Astrocyte (in vitro differentiated cells and primary cell): Measurements from ENCODE around the gene ANKRD63. TPM values are rescaled to one million over a fixed set of nuclear protein-coding genes. Genes with fewer than 3 reads are reported as not detected.
A peak's percentile ranks its signal among the peaks of the same experiment; 100 is the strongest.

ENCODE experiments used
- DNase-seq: peaks from one replicate; pipeline ENCODE4 v3.0.0-alpha.2; 2010; ENCODE audit warnings: low read depth
- FAIRE-seq: peaks from 2 replicates; lab custom pipeline; 2011; peaks lifted over from hg19 to GRCh38; lab: Jason Lieb, UNC
- H2AFZ ChIP-seq: 2 replicates; pipeline ENCODE4 v1.6.0; 2012; ENCODE audit warnings: low read depth, low read length, inconsistent platforms
- H3K27ac ChIP-seq: 2 replicates; pipeline ENCODE4 v1.5.1; 2011; ENCODE audit warnings: low read depth, low read length, inconsistent platforms
- H3K27me3 ChIP-seq: 2 replicates; pipeline ENCODE4 v1.6.0; 2011; ENCODE audit warnings: low read length, inconsistent platforms; ENCODE audit not compliant: insufficient read depth
- H3K36me3 ChIP-seq: 2 replicates; pipeline ENCODE4 v1.5.1; 2011; ENCODE audit warnings: low read length, inconsistent platforms; ENCODE audit not compliant: insufficient read depth
- H3K4me1 ChIP-seq: 2 replicates; pipeline ENCODE4 v1.5.1; 2011; ENCODE audit warnings: low read length, inconsistent platforms; ENCODE audit not compliant: insufficient read depth
- H3K4me2 ChIP-seq: 2 replicates; pipeline ENCODE4 v1.6.0; 2012; ENCODE audit warnings: low read length, inconsistent platforms
- H3K4me3 ChIP-seq: 2 replicates; pipeline ENCODE4 v1.5.1; 2011; ENCODE audit warnings: low read depth, mild to moderate bottlenecking, low read length, inconsistent platforms; ENCODE audit not compliant: insufficient read depth
- H3K79me2 ChIP-seq: 2 replicates; pipeline ENCODE4 v1.6.0; 2012; ENCODE audit warnings: mild to moderate bottlenecking, low read length, inconsistent platforms; ENCODE audit not compliant: insufficient read depth
- H3K9ac ChIP-seq: 2 replicates; pipeline ENCODE4 v1.6.0; 2012; ENCODE audit warnings: mild to moderate bottlenecking, low read length, inconsistent platforms
- H3K9me3 ChIP-seq: 2 replicates; pipeline ENCODE4 v1.5.1; 2012; ENCODE audit warnings: low read depth, mild to moderate bottlenecking, low read length, inconsistent platforms; ENCODE audit not compliant: insufficient read depth
- H4K20me1 ChIP-seq: 2 replicates; pipeline ENCODE4 v1.6.0; 2012; ENCODE audit warnings: low read length, inconsistent platforms; ENCODE audit not compliant: insufficient read depth
- H3K27ac Mint-ChIP-seq: one replicate; pipeline ENCODE4 v1.8.0; 2021; ENCODE audit warnings: mild to moderate bottlenecking, mixed read lengths; ENCODE audit not compliant: unreplicated experiment
- H3K27me3 Mint-ChIP-seq: one replicate; pipeline ENCODE4 v1.8.0; 2021; ENCODE audit warnings: low read depth, mixed read lengths; ENCODE audit not compliant: unreplicated experiment
- H3K36me3 Mint-ChIP-seq: one replicate; pipeline ENCODE4 v1.8.0; 2021; ENCODE audit warnings: low read depth, mixed read lengths; ENCODE audit not compliant: unreplicated experiment
- H3K4me1 Mint-ChIP-seq: one replicate; pipeline ENCODE4 v1.8.0; 2021; ENCODE audit warnings: low read depth, mixed read lengths; ENCODE audit not compliant: unreplicated experiment
- H3K4me3 Mint-ChIP-seq: one replicate; pipeline ENCODE4 v1.8.0; 2021; ENCODE audit warnings: mild to moderate bottlenecking, moderate library complexity, mixed read lengths; ENCODE audit not compliant: unreplicated experiment
- H3K9me3 Mint-ChIP-seq: one replicate; pipeline ENCODE4 v1.8.0; 2021; ENCODE audit warnings: mild to moderate bottlenecking, mixed read lengths; ENCODE audit not compliant: unreplicated experiment
- CTCF ChIP-seq: IDR thresholded peaks from 2 replicates; pipeline ENCODE4 v1.5.1; 2011; ENCODE audit warnings: low read depth, mild to moderate bottlenecking, inconsistent platforms, low read length, moderate library complexity; ENCODE audit not compliant: insufficient read depth
- EZH2 ChIP-seq: IDR thresholded peaks from 2 replicates; pipeline ENCODE4 v1.6.1; 2012; ENCODE audit warnings: mild to moderate bottlenecking, low read length, inconsistent platforms; ENCODE audit not compliant: insufficient read depth
- total RNA-seq: library from RNA; stranded (reverse); gene quantifications from 2 replicates; pipeline ENCODE4 v1.2.1, GENCODE V29; 2021

ANKRD63 gene
- total RNA-seq, 1 donor from 2014 or later = not detected

DNA sequence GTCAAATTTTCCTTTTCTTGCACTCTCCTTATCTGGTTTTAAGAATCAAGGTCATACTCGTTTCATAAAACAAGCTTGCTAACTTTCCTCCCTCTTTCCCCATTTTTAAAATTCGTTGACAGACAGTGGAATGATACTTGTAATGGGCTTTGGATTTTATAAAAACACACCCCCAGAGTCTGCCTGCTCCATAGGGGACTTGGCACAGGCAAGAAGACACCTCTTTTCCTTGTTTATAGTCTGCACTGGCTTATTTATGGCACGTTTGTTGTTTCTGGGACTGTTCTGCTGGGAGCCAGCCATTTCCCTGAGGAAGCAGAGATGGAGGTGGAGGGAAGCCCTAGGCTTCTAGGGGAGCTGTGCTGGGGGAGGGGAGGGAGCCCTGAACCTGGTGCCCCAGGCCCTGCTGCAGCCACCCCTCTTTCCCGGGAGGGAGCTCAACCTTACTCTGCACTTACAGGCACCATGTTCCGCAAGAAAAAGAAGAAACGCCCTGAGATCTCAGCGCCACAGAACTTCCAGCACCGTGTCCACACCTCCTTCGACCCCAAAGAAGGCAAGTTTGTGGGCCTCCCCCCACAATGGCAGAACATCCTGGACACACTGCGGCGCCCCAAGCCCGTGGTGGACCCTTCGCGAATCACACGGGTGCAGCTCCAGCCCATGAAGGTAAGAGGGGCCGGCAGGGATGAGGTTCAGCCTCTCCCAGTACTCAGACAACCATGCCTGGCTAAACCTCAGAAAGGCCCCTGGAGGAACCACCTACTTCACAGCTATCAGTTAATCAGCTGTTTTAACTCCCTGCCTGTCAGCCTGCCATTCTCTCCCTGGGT is 18.3 kb downstream of the ANKRD63 start:
- Histone ChIP-seq H4K20me1 (no peaks in the 10 kb centered on the region), H2AFZ (no peak overlapping the region), H3K27me3 (no peaks in the 10 kb centered on the region), H3K4me2 (no peak overlapping the region), H3K27ac (no peak overlapping the region), H3K9me3 (no peaks in the 10 kb centered on the region), H3K36me3 (no peaks in the 10 kb centered on the region), H3K79me2 (no peaks in the 10 kb centered on the region), H3K4me1 (peaks cover 24% of the 10 kb centered on the region), H3K9ac (no peak overlapping the region), H3K4me3 (no peak overlapping the region)
- peaks cover 9% of the 10 kb centered on the region for H3K27me3 Mint-ChIP-seq
- FAIRE-seq (no peak), DNase-seq (no peak)
- no peaks in the 10 kb centered on the region for H3K9me3 Mint-ChIP-seq
- no peak overlapping the region for H3K27ac Mint-ChIP-seq
- no peak overlapping the region for H3K4me3 Mint-ChIP-seq
- H3K36me3 Mint-ChIP-seq = peaks cover 3% of the 10 kb centered on the region
- peaks cover 17% of the 10 kb centered on the region for H3K4me1 Mint-ChIP-seq
- no peak for TF ChIP-seq CTCF
- no peak for TF ChIP-seq EZH2

DNA sequence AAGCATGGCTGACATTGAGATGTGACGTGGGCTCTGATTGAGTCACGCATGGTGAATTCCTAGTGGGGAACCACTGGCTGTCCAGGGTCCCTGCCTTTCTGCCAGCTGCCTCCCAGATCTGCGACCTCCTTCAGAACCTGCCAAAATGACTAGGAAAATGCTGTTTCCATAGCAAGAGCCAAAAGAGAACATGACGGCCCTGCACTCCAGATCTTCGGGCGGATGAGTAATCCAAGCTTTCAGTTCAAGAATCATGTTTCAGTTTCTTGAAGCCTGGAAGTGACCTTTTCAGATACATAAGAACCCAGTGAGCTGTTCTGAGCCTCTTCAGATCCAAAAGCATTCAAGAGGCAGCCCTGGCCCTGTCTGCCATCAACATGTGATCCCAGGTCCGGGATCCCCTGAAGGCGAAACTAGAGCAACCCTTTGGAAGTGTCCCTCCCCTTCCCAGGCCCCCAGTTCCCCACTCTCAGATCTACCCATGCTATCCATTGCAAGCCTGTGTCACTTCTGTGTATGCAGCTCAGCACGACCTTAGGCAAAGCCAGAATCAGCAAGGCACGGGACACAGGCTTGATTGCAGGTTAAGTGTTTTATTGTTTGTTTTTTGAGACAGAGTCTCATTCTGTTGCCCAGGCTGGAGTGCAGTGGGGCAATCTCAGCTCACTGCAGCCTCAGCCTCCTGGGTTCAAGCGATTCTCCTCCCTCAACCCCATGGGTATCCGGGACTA is 19.7 kb downstream of the ANKRD63 start:
- no peak for TF ChIP-seq CTCF
- DNase-seq = peak; percentile 64
- H2AFZ ChIP-seq = no peak overlapping the region

More for the DNA sequence above, 19.7 kb downstream of the ANKRD63 start:
- Mint-ChIP-seq H3K27me3 (peaks cover 4% of the 10 kb centered on the region), H3K4me3 (peak overlapping the region; percentile 60), H3K27ac (peak overlapping the region; percentile 69), H3K9me3 (no peaks in the 10 kb centered on the region), H3K36me3 (peaks cover 3% of the 10 kb centered on the region), H3K4me1 (peaks cover 22% of the 10 kb centered on the region)
- H3K36me3 ChIP-seq = no peaks in the 10 kb centered on the region
- no peaks in the 10 kb centered on the region for H4K20me1 ChIP-seq
- peak overlapping the region; percentile 1 for H3K4me2 ChIP-seq
- no peaks in the 10 kb centered on the region for H3K27me3 ChIP-seq
- no peak overlapping the region for H3K4me3 ChIP-seq
- peaks cover 35% of the 10 kb centered on the region for H3K4me1 ChIP-seq
- no peak overlapping the region for H3K27ac ChIP-seq
- H3K9me3 ChIP-seq = no peaks in the 10 kb centered on the region
- H3K9ac ChIP-seq = no peak overlapping the region
- no peak for FAIRE-seq
- no peaks in the 10 kb centered on the region for H3K79me2 ChIP-seq
